Neural cell (in vitro differentiated cells): ENCODE data around the gene AEBP2. TPM values are rescaled to one million over a fixed set of nuclear protein-coding genes. Genes with fewer than 3 reads are reported as not detected.

Experiments used
- H2AFZ ChIP-seq: fragments of 200-600, 300-800 bp; sonication (generic), shearing (Covaris generic); 2 replicates; pipeline ENCODE4 v1.6.0; 2014; ENCODE audit warnings: low read depth, mild to moderate bottlenecking, antibody characterized with exemption, low read length, moderate library complexity
- H3F3A ChIP-seq: fragments of 200-600 bp; shearing (Covaris generic); 2 replicates; pipeline ENCODE4 v1.6.1; 2016; ENCODE audit warnings: mild to moderate bottlenecking, moderate library complexity, mixed read lengths, antibody characterized with exemption, low read length; ENCODE audit not compliant: insufficient read depth, poor library complexity, severe bottlenecking
- H3K27ac ChIP-seq: fragments of 200-600, 300-800 bp; sonication (generic), shearing (Covaris generic); 2 replicates; pipeline ENCODE4 v1.5.1; 2014; ENCODE audit warnings: mild to moderate bottlenecking, low read length, moderate library complexity
- H3K27me3 ChIP-seq: fragments of 300-800, 200-600 bp; sonication (generic), shearing (Covaris generic); 2 replicates; pipeline ENCODE4 v1.6.0; 2014; ENCODE audit warnings: mild to moderate bottlenecking, low read depth, low read length, moderate library complexity; ENCODE audit not compliant: insufficient read depth
- H3K36me3 ChIP-seq: fragments of 300-800, 200-600 bp; sonication (generic), shearing (Covaris generic); 2 replicates; pipeline ENCODE4 v1.5.1; 2014; ENCODE audit warnings: mild to moderate bottlenecking, antibody characterized with exemption, low read length, moderate library complexity; ENCODE audit not compliant: insufficient read depth
- H3K4me2 ChIP-seq: fragments of 300-800, 200-600 bp; sonication (generic), shearing (Covaris generic); 2 replicates; pipeline ENCODE4 v1.6.0; 2014; ENCODE audit warnings: mild to moderate bottlenecking, low read length
- H3K4me3 ChIP-seq: fragments of 300-800, 200-600 bp; sonication (generic), shearing (Covaris generic); 2 replicates; pipeline ENCODE4 v1.5.1; 2014; ENCODE audit warnings: mild to moderate bottlenecking, low read length, moderate library complexity
- H3K79me2 ChIP-seq: fragments of 200-600 bp; shearing (Covaris generic); replicated peaks from 2 replicates; pipeline ENCODE4 v1.6.0; 2014; ENCODE audit warnings: mild to moderate bottlenecking, low read length, moderate library complexity; ENCODE audit not compliant: insufficient read depth
- H3K9ac ChIP-seq: fragments of 300-800, 200-600 bp; sonication (generic), shearing (Covaris generic); 2 replicates; pipeline ENCODE4 v1.6.1; 2016; ENCODE audit warnings: mild to moderate bottlenecking, low read length, mixed read lengths
- H3K9me2 ChIP-seq: fragments of 200-600 bp; shearing (Covaris generic); 2 replicates; pipeline ENCODE4 v1.6.1; 2016; ENCODE audit warnings: mild to moderate bottlenecking, low read length, mixed read lengths; ENCODE audit not compliant: insufficient read depth
- H3K9me3 ChIP-seq: fragments of 200-600, 300-800 bp; sonication (generic), shearing (Covaris generic); 2 replicates; pipeline ENCODE4 v1.6.1; 2016; ENCODE audit warnings: mild to moderate bottlenecking, mixed run types, low read length, moderate library complexity, mixed read lengths
- H4K20me1 ChIP-seq: fragments of 200-600 bp; shearing (Covaris generic); 2 replicates; pipeline ENCODE4 v1.6.1; 2016; ENCODE audit warnings: mild to moderate bottlenecking, mixed run types; ENCODE audit not compliant: insufficient read depth
- EP300 ChIP-seq: fragments of 450-650 bp; conservative IDR thresholded peaks from 2 replicates; pipeline ENCODE4 v1.6.1; 2014; ENCODE audit warnings: antibody characterized with exemption, mild to moderate bottlenecking, moderate library complexity; ENCODE audit not compliant: poor library complexity, severe bottlenecking
- EZH2 ChIP-seq: fragments of 200-600, 300-800 bp; shearing (Covaris generic), sonication (generic); IDR thresholded peaks from 2 replicates; pipeline ENCODE4 v1.6.1; 2014; ENCODE audit warnings: antibody characterized with exemption, low read length, borderline replicate concordance, mild to moderate bottlenecking; ENCODE audit not compliant: insufficient read depth, poor library complexity, severe bottlenecking
- MXI1 ChIP-seq: fragments of 450-650 bp; conservative IDR thresholded peaks from 2 replicates; pipeline ENCODE4 v1.6.1; 2014; ENCODE audit warnings: antibody characterized with exemption, mild to moderate bottlenecking; ENCODE audit not compliant: poor library complexity, severe bottlenecking
- POLR2AphosphoS5 ChIP-seq: IDR thresholded peaks from 2 replicates; pipeline ENCODE4 v1.6.1; 2012
- RAD21 ChIP-seq: fragments of 450-650 bp; conservative IDR thresholded peaks from 2 replicates; pipeline ENCODE4 v1.6.1; 2014; ENCODE audit warnings: antibody characterized with exemption, mild to moderate bottlenecking, moderate library complexity
- SMC3 ChIP-seq: fragments of 450-650 bp; conservative IDR thresholded peaks from 2 replicates; pipeline ENCODE4 v1.6.1; 2014; ENCODE audit warnings: antibody characterized with exemption, mild to moderate bottlenecking, moderate library complexity; ENCODE audit not compliant: poor library complexity
- TAF1 ChIP-seq: IDR thresholded peaks from 2 replicates; pipeline ENCODE4 v1.6.1; 2012; ENCODE audit warnings: low read depth
- polyA plus RNA-seq: library from polyadenylated mRNA; depleted of rRNA; stranded (reverse); fragments of >200 nt; gene quantifications from 2 replicates; pipeline ENCODE4 v1.2.3, GENCODE V29; 2014
- TF ChIP-seq, protein P1 (sequence below): fragments of 450-650 bp; IDR thresholded peaks from 2 replicates; pipeline ENCODE4 v1.5.1; 2014; ENCODE audit warnings: antibody characterized with exemption, mild to moderate bottlenecking, moderate library complexity; ENCODE audit not compliant: poor library complexity, severe bottlenecking
- TF ChIP-seq, protein P2 (sequence below): IDR thresholded peaks from 2 replicates; pipeline ENCODE4 v1.6.1; 2012; ENCODE audit warnings: borderline replicate concordance

AEBP2 gene
- polyA plus RNA-seq, 1 donor from 2014 or later, result 20.5 TPM

DNA sequence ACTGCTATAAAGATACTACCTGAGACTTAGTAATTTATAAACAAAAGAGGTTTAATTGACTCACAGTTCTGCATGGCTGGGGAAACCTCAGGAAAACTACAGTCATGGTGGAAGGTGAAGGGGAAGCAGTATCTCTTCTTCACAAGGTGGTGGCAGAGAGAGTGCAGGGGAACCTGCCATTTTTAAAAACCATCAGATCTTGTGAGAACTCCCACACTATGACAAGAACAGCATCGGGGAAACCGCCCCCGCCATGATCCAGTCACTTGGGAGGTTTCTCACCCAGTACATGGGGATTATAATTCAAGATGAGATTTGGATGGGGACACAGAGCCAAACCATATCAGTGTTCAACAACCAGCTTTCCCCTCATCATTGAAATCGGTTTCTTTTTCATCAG, 49.9 kb downstream of the AEBP2 start:
- Histone ChIP-seq H3K27me3 (no peaks in the 10 kb centered on the region), H3K27ac (no peak overlapping the region), H3K4me3 (no peak overlapping the region), H3K4me2 (no peak overlapping the region), H3F3A (no peaks in the 10 kb centered on the region), H3K9me2 (no peaks in the 10 kb centered on the region), H4K20me1 (no peaks in the 10 kb centered on the region), H3K36me3 (no peaks in the 10 kb centered on the region), H3K9me3 (no peaks in the 10 kb centered on the region), H2AFZ (no peak overlapping the region), H3K9ac (no peak overlapping the region), H3K79me2 (peaks cover 34% of the 10 kb centered on the region)
- no peak for TF ChIP-seq TAF1
- TF ChIP-seq, protein P1, sequence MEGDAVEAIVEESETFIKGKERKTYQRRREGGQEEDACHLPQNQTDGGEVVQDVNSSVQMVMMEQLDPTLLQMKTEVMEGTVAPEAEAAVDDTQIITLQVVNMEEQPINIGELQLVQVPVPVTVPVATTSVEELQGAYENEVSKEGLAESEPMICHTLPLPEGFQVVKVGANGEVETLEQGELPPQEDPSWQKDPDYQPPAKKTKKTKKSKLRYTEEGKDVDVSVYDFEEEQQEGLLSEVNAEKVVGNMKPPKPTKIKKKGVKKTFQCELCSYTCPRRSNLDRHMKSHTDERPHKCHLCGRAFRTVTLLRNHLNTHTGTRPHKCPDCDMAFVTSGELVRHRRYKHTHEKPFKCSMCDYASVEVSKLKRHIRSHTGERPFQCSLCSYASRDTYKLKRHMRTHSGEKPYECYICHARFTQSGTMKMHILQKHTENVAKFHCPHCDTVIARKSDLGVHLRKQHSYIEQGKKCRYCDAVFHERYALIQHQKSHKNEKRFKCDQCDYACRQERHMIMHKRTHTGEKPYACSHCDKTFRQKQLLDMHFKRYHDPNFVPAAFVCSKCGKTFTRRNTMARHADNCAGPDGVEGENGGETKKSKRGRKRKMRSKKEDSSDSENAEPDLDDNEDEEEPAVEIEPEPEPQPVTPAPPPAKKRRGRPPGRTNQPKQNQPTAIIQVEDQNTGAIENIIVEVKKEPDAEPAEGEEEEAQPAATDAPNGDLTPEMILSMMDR, result no peak
- no peak for TF ChIP-seq RAD21
- no peak for TF ChIP-seq MXI1
- TF ChIP-seq EP300, result no peak

DNA sequence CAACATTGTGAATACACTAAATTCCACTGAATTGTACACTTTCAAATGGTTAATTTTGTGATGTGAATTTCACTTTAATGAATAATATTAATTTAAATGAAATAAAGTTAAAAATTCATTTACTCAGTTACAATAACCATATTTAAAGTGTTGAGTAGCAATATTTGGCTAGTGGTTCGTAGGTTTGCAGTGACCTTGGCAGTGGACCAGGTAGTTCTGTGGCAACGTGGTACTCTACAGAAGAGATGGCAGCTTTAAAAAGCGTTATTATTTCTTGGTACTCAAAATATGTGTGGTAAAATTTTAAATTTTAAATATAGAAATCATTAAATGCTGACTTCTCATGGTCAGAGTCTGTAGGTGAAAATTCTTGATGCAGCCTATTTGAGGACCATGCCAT, 51.6 kb downstream of the AEBP2 start:
- Histone ChIP-seq H3K79me2 (peaks cover 25% of the 10 kb centered on the region), H4K20me1 (no peaks in the 10 kb centered on the region)

More for the DNA sequence above, 51.6 kb downstream of the AEBP2 start:
- no peak overlapping the region for H3K9ac ChIP-seq
- no peak overlapping the region for H3K4me2 ChIP-seq
- no peaks in the 10 kb centered on the region for H3K9me2 ChIP-seq
- no peaks in the 10 kb centered on the region for H3K27me3 ChIP-seq
- H3K36me3 ChIP-seq, result no peaks in the 10 kb centered on the region
- H3K4me3 ChIP-seq, result no peak overlapping the region
- H3K27ac ChIP-seq, result no peak overlapping the region
- no peaks in the 10 kb centered on the region for H3F3A ChIP-seq
- H3K9me3 ChIP-seq, result no peaks in the 10 kb centered on the region
- TF ChIP-seq SMC3 (no peak), TAF1 (no peak), EP300 (no peak), POLR2AphosphoS5 (no peak), RAD21 (no peak), EZH2 (no peak), MXI1 (no peak)
- TF ChIP-seq, protein P1, result no peak
- TF ChIP-seq, protein P2, sequence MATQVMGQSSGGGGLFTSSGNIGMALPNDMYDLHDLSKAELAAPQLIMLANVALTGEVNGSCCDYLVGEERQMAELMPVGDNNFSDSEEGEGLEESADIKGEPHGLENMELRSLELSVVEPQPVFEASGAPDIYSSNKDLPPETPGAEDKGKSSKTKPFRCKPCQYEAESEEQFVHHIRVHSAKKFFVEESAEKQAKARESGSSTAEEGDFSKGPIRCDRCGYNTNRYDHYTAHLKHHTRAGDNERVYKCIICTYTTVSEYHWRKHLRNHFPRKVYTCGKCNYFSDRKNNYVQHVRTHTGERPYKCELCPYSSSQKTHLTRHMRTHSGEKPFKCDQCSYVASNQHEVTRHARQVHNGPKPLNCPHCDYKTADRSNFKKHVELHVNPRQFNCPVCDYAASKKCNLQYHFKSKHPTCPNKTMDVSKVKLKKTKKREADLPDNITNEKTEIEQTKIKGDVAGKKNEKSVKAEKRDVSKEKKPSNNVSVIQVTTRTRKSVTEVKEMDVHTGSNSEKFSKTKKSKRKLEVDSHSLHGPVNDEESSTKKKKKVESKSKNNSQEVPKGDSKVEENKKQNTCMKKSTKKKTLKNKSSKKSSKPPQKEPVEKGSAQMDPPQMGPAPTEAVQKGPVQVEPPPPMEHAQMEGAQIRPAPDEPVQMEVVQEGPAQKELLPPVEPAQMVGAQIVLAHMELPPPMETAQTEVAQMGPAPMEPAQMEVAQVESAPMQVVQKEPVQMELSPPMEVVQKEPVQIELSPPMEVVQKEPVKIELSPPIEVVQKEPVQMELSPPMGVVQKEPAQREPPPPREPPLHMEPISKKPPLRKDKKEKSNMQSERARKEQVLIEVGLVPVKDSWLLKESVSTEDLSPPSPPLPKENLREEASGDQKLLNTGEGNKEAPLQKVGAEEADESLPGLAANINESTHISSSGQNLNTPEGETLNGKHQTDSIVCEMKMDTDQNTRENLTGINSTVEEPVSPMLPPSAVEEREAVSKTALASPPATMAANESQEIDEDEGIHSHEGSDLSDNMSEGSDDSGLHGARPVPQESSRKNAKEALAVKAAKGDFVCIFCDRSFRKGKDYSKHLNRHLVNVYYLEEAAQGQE, result no peak
- H2AFZ ChIP-seq, result no peak overlapping the region
